Tibial nerve (tissue), 4 donors: Measurements from ENCODE around the gene OR6B1.

Experiments used
- CTCF ChIP-seq, 5 experiments: fragments of 200-600 bp in 3 of 5; fragments of 450-650 bp in 2 of 5; sonication (generic) in 3 of 5; IDR thresholded peaks; one replicate each; pipeline ENCODE4 v1.5.1; 2016 to 2019; ENCODE audit warnings: antibody characterized with exemption in 5 of 5, mild to moderate bottlenecking in 3 of 5, moderate library complexity in 2 of 5
- EP300 ChIP-seq, 2 donors: sonication (generic); formaldehyde crosslinking; IDR thresholded peaks; one replicate each; pipeline ENCODE4 v1.6.1; 2017; ENCODE audit warnings: antibody characterized with exemption in 2 of 2, mild to moderate bottlenecking in 1 of 2
- POLR2A ChIP-seq, 2 donors: fragments of 450-650 bp; IDR thresholded peaks; one replicate each; pipeline ENCODE4 v1.6.1; 2017; ENCODE audit warnings: antibody characterized with exemption in 2 of 2, mild to moderate bottlenecking in 2 of 2, moderate library complexity in 2 of 2

GRCh38 chr7:144057954-144058353 is 57.8 kb downstream of the OR6B1 start:
- TF ChIP-seq POLR2A (IDR thresholded peaks at IDR 0.05) (no peak), CTCF (IDR thresholded peaks at IDR 0.05) (no peak), EP300 (IDR thresholded peaks at IDR 0.05) (no peak)
